Mesothelial cell of epicardium (in vitro differentiated cells): Measurements from ENCODE around the gene BCL11B. TPM values are rescaled to one million over a fixed set of nuclear protein-coding genes. Genes with fewer than 3 reads are reported as not detected.

Experiments
- DNase-seq, 2 experiments: peaks; one replicate each; pipeline ENCODE4 v3.0.0; 2021; ENCODE audit warnings: low spot score in 2 of 2; ENCODE audit not compliant: unreplicated experiment in 2 of 2
- H3K27ac Mint-ChIP-seq: 2 replicates; pipeline ENCODE4 v1.8.0; 2021; ENCODE audit warnings: mixed read lengths
- H3K27me3 Mint-ChIP-seq: 2 replicates; pipeline ENCODE4 v1.8.0; 2021; ENCODE audit warnings: low read depth, mixed read lengths
- H3K36me3 Mint-ChIP-seq: 2 replicates; pipeline ENCODE4 v1.8.0; 2021; ENCODE audit warnings: mixed read lengths
- H3K4me1 Mint-ChIP-seq: 2 replicates; pipeline ENCODE4 v1.8.0; 2021; ENCODE audit warnings: mixed read lengths
- H3K4me3 Mint-ChIP-seq: 2 replicates; pipeline ENCODE4 v1.8.0; 2021; ENCODE audit warnings: mild to moderate bottlenecking, moderate library complexity, mixed read lengths
- H3K9me3 Mint-ChIP-seq: 2 replicates; pipeline ENCODE4 v1.8.0; 2021; ENCODE audit warnings: mixed read lengths
- total RNA-seq: library from RNA; stranded (reverse); gene quantifications from 3 replicates; pipeline ENCODE4 v1.2.1, GENCODE V29; 2021
- TF ChIP-seq, protein P1 (sequence below): fragments of 200-600 bp; sonication (generic); IDR thresholded peaks from one replicate; pipeline ENCODE4 v1.5.0; 2021; ENCODE audit warnings: antibody characterized with exemption; ENCODE audit not compliant: unreplicated experiment

Gene BCL11B
- total RNA-seq, 1 donor from 2014 or later, result 11.8 TPM

DNA sequence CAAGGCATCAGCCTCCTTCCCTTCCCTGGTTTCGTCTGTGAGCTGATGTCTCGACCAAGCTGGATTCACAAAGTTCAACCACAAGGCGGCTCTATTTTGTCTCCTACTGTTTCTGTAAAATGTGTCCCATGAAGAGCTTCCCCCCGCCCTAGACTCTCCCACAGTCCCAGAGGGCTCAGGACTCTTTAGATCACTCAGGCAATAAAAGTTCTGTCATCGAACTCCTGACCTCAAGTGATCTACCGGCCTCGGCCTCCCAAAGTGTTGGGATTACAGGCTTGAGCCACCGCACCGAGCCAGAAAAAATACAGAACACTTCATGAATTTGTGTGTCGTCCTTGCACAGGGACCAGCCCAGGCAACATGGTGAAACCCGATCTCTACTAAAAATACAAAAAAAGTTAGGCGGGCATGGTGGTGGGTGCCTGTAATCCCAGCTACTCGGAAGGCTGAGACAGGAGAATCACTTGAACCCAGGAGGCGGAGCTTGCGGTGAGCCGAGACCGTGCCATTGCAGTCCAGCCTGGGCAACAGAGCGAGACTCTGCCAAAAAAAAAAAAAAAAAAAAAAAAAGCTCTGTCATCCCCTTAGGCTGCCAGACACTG lies 149.4 kb downstream of the BCL11B start:
- TF ChIP-seq, protein P1, sequence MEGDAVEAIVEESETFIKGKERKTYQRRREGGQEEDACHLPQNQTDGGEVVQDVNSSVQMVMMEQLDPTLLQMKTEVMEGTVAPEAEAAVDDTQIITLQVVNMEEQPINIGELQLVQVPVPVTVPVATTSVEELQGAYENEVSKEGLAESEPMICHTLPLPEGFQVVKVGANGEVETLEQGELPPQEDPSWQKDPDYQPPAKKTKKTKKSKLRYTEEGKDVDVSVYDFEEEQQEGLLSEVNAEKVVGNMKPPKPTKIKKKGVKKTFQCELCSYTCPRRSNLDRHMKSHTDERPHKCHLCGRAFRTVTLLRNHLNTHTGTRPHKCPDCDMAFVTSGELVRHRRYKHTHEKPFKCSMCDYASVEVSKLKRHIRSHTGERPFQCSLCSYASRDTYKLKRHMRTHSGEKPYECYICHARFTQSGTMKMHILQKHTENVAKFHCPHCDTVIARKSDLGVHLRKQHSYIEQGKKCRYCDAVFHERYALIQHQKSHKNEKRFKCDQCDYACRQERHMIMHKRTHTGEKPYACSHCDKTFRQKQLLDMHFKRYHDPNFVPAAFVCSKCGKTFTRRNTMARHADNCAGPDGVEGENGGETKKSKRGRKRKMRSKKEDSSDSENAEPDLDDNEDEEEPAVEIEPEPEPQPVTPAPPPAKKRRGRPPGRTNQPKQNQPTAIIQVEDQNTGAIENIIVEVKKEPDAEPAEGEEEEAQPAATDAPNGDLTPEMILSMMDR, result no peak
- Mint-ChIP-seq H3K4me1 (peaks cover 6% of the 10 kb centered on the region), H3K4me3 (no peak overlapping the region), H3K27me3 (peaks cover 22% of the 10 kb centered on the region), H3K27ac (peak overlapping the region; percentile 12), H3K9me3 (no peaks in the 10 kb centered on the region), H3K36me3 (no peaks in the 10 kb centered on the region)
- peak in 1 of 2 experiments; percentile 13 for DNase-seq

DNA sequence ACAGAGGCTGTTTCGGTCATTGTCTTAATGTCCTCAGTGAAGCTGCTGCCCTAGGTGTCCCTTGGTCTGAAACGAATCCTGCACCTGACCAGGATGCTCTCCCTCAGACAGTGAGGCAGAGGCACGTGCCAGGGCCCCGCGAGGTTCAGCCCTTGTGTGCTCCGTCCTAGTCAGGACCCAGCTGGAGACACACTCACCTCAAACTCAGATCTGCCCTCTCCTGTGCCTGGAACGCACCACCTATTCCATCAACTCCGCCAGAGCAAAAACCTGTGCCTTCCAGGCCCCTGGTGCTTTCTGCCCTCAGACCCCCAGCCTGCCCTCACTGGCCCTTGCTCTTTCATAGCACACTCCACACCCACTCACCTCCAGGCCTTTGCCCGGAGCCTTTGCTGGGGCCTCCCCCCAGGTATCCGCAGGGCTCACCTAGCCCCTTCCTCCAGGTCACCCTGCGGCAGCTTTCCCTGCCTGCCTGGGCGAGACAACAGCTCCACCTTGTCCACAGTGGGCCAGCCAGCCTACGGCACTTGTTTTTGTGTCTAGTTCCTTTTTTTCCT lies 150.6 kb downstream of the BCL11B start:
- H3K27me3 Mint-ChIP-seq, result peaks cover 31% of the 10 kb centered on the region
- no peak overlapping the region for H3K27ac Mint-ChIP-seq
- no peaks in the 10 kb centered on the region for H3K9me3 Mint-ChIP-seq
- DNase-seq, result peak in 1 of 2 experiments; percentile 33
- TF ChIP-seq, protein P1, result no peak
- no peak overlapping the region for H3K4me3 Mint-ChIP-seq
- no peaks in the 10 kb centered on the region for H3K36me3 Mint-ChIP-seq
- no peaks in the 10 kb centered on the region for H3K4me1 Mint-ChIP-seq

DNA sequence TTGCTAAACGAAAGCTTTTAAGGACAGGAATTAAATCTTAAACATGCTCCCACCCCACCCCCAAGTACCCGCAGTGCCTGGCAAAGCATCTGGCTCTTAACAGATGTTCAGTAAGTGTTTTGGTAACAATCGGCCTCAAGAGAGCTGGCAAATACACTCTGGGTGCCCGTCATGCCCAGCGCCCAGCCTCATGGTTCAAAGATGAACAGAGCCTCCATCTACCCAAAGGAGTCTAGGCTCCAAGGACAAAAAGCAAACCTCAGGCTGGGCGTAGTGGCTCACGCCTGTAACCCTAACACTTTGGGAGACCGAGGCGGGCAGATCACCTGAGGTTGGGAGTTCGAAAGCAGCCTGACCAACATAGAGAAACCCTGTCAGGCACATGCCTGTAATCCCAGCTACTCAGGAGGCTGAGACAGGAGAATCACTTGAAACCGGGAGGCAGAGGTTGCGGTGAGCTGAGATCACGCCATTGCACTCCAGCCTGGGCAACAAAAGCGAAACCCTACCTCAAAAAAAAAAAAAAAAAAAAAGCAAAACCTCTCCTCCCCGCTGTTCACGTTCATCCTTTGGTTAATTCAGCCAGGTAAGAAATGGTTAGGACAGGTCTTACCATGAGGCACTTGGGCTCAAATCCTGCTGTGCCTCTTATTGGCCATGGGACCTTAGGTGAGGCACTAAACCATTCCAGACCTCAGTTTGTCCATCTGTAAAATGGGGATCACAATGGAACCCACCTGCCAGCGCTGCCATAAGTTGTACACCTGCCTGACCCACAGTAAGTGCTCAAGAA lies 151.3 kb downstream of the BCL11B start:
- no peaks in the 10 kb centered on the region for H3K4me1 Mint-ChIP-seq
- TF ChIP-seq, protein P1, result no peak
- DNase-seq, result peak in 1 of 2 experiments; percentile 22
- H3K27me3 Mint-ChIP-seq, result peaks cover 31% of the 10 kb centered on the region
- H3K4me3 Mint-ChIP-seq, result no peak overlapping the region
- no peak overlapping the region for H3K27ac Mint-ChIP-seq
- no peaks in the 10 kb centered on the region for H3K36me3 Mint-ChIP-seq
- no peaks in the 10 kb centered on the region for H3K9me3 Mint-ChIP-seq

DNA sequence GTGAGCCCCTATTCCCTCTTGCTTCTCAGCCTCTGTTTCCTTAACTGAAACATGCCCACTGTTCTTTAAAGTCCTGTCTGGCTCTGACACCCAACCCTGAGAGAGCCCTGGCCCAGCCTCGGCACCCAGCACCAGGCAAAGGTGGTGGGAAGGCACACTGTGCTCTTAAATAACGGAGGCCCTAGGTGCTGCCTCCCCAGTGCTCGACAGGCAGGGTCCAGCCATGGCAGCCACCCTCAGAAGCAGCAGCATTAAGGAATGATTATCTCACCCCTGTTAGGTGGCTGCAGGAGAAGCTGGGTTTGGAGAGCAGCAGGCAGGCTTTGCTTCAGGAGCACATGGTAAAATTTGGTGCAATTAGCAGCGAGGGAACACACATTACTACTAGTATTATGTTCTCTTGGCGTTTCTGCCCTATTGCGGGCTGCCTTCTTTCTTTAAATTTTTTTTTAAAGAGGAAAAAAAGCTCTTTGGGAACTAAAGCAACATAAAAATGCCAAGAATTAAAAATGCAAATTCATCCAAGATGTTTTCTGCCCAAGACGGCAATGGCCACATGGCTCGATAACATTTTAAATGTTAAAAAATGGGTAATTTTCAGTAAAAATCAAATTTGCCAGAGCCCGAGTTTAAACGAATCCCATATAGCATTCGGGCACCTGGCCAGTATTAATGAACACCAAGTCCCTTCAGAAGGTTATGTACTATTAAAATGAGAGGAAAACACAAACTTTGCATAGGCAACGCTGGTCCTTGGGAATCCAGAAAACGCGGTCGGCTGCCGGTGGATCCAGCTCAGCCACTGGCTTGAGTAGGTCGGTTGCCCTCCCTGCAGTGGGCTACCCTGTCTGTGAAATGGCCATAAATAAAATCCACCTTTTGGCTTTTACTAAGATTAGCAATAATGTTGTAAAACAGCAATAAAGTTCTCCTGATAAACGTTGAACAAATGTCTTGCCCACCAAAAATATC lies 152.2 kb downstream of the BCL11B start:
- Mint-ChIP-seq H3K9me3 (no peaks in the 10 kb centered on the region), H3K27ac (no peak overlapping the region), H3K4me3 (no peak overlapping the region), H3K27me3 (peaks cover 33% of the 10 kb centered on the region), H3K36me3 (no peaks in the 10 kb centered on the region), H3K4me1 (no peaks in the 10 kb centered on the region)
- TF ChIP-seq, protein P1, result no peak
- DNase-seq, result peak in 1 of 2 experiments; percentile 31

Other genes with a start within 250 kb of the BCL11B start
- 47.4 to 49.3 TPM (median 47.7 TPM) in 3 replicates for gene SETD3, start 208.7 kb upstream of the BCL11B start, total RNA-seq
- 65.1 to 71.9 TPM (median 67.9 TPM) in 3 replicates for gene CCNK, start 209.2 kb upstream of the BCL11B start, total RNA-seq